K562 (cell line): ENCODE measurements around the gene PSMB7. TPM values are rescaled to one million over a fixed set of nuclear protein-coding genes. Genes with fewer than 3 reads are reported as not detected.

Experiments used
- EHMT2 ChIP-seq: fragments of 450-650 bp; IDR thresholded peaks from 2 replicates; pipeline ENCODE4 v1.6.1; 2018; ENCODE audit warnings: antibody characterized with exemption
- FIP1L1 ChIP-seq: fragments of 200-400 bp; formaldehyde crosslinking; IDR thresholded peaks from 2 replicates; pipeline ENCODE4 v1.6.1; 2018; ENCODE audit warnings: mild to moderate bottlenecking, low read depth, low read length; ENCODE audit not compliant: poor library complexity, severe bottlenecking
- HDAC2 ChIP-seq: fragments of 450-650 bp; IDR thresholded peaks from 2 replicates; pipeline ENCODE4 v1.6.1; 2016; ENCODE audit warnings: mild to moderate bottlenecking
- SPI1 ChIP-seq: IDR thresholded peaks from 2 replicates; pipeline ENCODE4 v1.6.1; 2011; ENCODE audit warnings: low read depth, low read length, control low read depth, borderline replicate concordance
- TCF3 ChIP-seq: sonication (generic); formaldehyde crosslinking; IDR thresholded peaks from 2 replicates; pipeline ENCODE4 v1.4.0; 2020; ENCODE audit warnings: mild to moderate bottlenecking, missing genetic modification reagents
- ZFP1 ChIP-seq: fragments of 450-650 bp; formaldehyde crosslinking; IDR thresholded peaks from 2 replicates; pipeline ENCODE4 v1.4.0; 2020; ENCODE audit warnings: mild to moderate bottlenecking, mixed read lengths
- ZNF584 ChIP-seq: fragments of 200-800 bp; sonication (Bioruptor generic); IDR thresholded peaks from 2 replicates; pipeline ENCODE4 v1.6.1; 2016; ENCODE audit warnings: low read depth, mild to moderate bottlenecking, missing genetic modification characterization, missing compliant biosample characterization
- polyA plus RNA-seq, 8 experiments: library from polyadenylated mRNA; depleted of rRNA in 4 of 8; stranded (reverse) in 5 of 8; unstranded in 3 of 8; fragments of >200 nt; fragmentation: Nextera tagmentation in 2 of 8; fragmentation: Illumina TruSeq in 1 of 8; extraction: Ambion mirVana in 2 of 8; extraction: Trizol in 1 of 8; gene quantifications; 2 replicates each; pipeline versions ENCODE4 v1.2.1 to v1.2.3, GENCODE V29; 2011 to 2014; ENCODE audit warnings: inconsistent platforms in 1 of 8, missing spikeins in 1 of 8
- total RNA-seq, 7 experiments: library from RNA; depleted of rRNA in 6 of 7; stranded (reverse); fragments of >200 nt in 6 of 7; fragmentation: Illumina TruSeq in 2 of 7; extraction: Trizol in 2 of 7; gene quantifications; 2 replicates each; pipeline versions ENCODE4 v1.2.1 to v1.2.3, GENCODE V29; 2011 to 2021; ENCODE audit warnings: low replicate concordance in 1 of 7
- TF ChIP-seq, protein P1 (sequence below): fragments of 250-450 bp; sonication (Bioruptor Pico); IDR thresholded peaks from 2 replicates; pipeline ENCODE4 v1.4.0; 2020
- TF ChIP-seq, protein P2 (sequence below): fragments of 450-650 bp; IDR thresholded peaks from 2 replicates; pipeline ENCODE4 v1.6.1; 2018; ENCODE audit warnings: mild to moderate bottlenecking, low read depth; ENCODE audit not compliant: partially characterized antibody
- TF ChIP-seq, protein P3 (sequence below): fragments of 250-450 bp; sonication (Bioruptor Pico); IDR thresholded peaks from 2 replicates; pipeline ENCODE4 v1.8.0; 2021; ENCODE audit warnings: borderline replicate concordance, mild to moderate bottlenecking, moderate library complexity; ENCODE audit not compliant: poor library complexity, severe bottlenecking
- TF ChIP-seq, protein P4 (sequence below): fragments of 250-450 bp; sonication (Bioruptor Pico); IDR thresholded peaks from 2 replicates; pipeline ENCODE4 v1.4.0; 2020; ENCODE audit warnings: mild to moderate bottlenecking, moderate library complexity

Gene PSMB7
- total and polyA plus RNA-seq, 9 of the 15 experiments (the other 6 are each of a cell fraction or from before 2014, with no cell fraction given), result 321 to 978 (median 407) TPM

DNA sequence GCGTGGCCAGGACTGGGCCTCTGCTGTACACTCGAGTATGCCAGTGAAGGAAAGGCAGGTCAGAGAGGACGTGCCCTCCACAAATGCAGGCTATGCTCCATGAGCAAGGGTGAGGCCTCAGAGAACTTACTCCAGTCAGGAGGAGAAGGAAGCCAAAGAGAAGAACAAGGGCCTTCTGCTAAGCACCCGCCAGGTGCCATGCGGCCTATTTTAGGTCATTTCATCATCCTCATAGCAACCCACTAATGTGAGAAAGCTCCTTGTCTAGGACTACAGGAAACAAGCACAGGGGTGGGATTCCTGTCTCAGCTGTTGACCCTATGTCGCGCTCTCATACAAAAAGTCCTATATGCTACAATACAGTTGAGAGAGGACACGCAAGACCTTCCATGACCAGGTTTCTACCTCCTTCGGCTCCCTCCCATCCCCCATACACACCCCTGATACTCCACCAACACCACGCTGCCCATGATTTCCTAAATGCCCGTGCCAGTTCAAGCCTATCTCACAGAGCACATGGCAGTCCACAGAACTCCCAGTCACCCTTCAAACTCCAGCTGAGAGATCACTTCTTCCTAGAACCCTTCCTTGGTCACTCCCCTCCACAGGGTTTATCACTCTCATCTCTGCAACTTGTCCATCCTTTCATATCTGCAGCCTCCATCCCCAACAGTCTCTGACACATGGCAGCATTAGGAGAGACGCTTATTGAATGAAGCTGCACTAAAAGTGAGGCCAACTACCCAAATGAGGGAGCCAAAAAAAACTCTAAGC, 26.8 kb downstream of the PSMB7 start (continued):
- TF ChIP-seq, protein P1, sequence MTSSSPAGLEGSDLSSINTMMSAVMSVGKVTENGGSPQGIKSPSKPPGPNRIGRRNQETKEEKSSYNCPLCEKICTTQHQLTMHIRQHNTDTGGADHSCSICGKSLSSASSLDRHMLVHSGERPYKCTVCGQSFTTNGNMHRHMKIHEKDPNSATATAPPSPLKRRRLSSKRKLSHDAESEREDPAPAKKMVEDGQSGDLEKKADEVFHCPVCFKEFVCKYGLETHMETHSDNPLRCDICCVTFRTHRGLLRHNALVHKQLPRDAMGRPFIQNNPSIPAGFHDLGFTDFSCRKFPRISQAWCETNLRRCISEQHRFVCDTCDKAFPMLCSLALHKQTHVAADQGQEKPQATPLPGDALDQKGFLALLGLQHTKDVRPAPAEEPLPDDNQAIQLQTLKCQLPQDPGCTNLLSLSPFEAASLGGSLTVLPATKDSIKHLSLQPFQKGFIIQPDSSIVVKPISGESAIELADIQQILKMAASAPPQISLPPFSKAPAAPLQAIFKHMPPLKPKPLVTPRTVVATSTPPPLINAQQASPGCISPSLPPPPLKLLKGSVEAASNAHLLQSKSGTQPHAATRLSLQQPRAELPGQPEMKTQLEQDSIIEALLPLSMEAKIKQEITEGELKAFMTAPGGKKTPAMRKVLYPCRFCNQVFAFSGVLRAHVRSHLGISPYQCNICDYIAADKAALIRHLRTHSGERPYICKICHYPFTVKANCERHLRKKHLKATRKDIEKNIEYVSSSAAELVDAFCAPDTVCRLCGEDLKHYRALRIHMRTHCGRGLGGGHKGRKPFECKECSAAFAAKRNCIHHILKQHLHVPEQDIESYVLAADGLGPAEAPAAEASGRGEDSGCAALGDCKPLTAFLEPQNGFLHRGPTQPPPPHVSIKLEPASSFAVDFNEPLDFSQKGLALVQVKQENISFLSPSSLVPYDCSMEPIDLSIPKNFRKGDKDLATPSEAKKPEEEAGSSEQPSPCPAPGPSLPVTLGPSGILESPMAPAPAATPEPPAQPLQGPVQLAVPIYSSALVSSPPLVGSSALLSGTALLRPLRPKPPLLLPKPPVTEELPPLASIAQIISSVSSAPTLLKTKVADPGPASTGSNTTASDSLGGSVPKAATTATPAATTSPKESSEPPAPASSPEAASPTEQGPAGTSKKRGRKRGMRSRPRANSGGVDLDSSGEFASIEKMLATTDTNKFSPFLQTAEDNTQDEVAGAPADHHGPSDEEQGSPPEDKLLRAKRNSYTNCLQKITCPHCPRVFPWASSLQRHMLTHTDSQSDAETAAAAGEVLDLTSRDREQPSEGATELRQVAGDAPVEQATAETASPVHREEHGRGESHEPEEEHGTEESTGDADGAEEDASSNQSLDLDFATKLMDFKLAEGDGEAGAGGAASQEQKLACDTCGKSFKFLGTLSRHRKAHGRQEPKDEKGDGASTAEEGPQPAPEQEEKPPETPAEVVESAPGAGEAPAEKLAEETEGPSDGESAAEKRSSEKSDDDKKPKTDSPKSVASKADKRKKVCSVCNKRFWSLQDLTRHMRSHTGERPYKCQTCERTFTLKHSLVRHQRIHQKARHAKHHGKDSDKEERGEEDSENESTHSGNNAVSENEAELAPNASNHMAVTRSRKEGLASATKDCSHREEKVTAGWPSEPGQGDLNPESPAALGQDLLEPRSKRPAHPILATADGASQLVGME (CRISPR knock-in tag), result 0 out of 2 replicates have a peak, but pooled peaks have one; percentile 62
- TF ChIP-seq, protein P2, sequence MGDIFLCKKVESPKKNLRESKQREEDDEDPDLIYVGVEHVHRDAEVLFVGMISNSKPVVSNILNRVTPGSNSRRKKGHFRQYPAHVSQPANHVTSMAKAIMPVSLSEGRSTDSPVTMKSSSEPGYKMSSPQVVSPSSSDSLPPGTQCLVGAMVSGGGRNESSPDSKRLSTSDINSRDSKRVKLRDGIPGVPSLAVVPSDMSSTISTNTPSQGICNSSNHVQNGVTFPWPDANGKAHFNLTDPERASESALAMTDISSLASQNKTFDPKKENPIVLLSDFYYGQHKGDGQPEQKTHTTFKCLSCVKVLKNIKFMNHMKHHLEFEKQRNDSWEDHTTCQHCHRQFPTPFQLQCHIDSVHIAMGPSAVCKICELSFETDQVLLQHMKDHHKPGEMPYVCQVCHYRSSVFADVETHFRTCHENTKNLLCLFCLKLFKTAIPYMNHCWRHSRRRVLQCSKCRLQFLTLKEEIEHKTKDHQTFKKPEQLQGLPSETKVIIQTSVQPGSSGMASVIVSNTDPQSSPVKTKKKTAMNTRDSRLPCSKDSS, result no peak
- TF ChIP-seq ZFP1 (no peak), SPI1 (no peak), EHMT2 (peak; percentile 80), TCF3 (peak; percentile 69), HDAC2 (peak; percentile 76), ZNF584 (CRISPR knock-in tag) (0 out of 2 replicates have a peak, but pooled peaks have one; percentile 28), FIP1L1 (no peak)
- TF ChIP-seq, protein P3, sequence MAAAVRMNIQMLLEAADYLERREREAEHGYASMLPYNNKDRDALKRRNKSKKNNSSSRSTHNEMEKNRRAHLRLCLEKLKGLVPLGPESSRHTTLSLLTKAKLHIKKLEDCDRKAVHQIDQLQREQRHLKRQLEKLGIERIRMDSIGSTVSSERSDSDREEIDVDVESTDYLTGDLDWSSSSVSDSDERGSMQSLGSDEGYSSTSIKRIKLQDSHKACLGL (CRISPR knock-in tag), result peak; percentile 8
- TF ChIP-seq, protein P4, sequence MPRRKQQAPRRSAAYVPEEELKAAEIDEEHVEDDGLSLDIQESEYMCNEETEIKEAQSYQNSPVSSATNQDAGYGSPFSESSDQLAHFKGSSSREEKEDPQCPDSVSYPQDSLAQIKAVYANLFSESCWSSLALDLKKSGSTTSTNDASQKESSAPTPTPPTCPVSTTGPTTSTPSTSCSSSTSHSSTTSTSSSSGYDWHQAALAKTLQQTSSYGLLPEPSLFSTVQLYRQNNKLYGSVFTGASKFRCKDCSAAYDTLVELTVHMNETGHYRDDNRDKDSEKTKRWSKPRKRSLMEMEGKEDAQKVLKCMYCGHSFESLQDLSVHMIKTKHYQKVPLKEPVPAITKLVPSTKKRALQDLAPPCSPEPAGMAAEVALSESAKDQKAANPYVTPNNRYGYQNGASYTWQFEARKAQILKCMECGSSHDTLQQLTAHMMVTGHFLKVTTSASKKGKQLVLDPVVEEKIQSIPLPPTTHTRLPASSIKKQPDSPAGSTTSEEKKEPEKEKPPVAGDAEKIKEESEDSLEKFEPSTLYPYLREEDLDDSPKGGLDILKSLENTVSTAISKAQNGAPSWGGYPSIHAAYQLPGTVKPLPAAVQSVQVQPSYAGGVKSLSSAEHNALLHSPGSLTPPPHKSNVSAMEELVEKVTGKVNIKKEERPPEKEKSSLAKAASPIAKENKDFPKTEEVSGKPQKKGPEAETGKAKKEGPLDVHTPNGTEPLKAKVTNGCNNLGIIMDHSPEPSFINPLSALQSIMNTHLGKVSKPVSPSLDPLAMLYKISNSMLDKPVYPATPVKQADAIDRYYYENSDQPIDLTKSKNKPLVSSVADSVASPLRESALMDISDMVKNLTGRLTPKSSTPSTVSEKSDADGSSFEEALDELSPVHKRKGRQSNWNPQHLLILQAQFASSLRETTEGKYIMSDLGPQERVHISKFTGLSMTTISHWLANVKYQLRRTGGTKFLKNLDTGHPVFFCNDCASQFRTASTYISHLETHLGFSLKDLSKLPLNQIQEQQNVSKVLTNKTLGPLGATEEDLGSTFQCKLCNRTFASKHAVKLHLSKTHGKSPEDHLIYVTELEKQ, result no peak
